HG03135 (cell line): ENCODE measurements around the gene LCN15.

Experiments
- ATAC-seq: cut with Tn5 transposase; IDR thresholded peaks from one replicate; pipeline ENCODE4 v1.9.1; 2021; ENCODE audit warnings: mild to moderate bottlenecking, moderate library complexity; ENCODE audit not compliant: unreplicated experiment

The LCN15 gene

DNA sequence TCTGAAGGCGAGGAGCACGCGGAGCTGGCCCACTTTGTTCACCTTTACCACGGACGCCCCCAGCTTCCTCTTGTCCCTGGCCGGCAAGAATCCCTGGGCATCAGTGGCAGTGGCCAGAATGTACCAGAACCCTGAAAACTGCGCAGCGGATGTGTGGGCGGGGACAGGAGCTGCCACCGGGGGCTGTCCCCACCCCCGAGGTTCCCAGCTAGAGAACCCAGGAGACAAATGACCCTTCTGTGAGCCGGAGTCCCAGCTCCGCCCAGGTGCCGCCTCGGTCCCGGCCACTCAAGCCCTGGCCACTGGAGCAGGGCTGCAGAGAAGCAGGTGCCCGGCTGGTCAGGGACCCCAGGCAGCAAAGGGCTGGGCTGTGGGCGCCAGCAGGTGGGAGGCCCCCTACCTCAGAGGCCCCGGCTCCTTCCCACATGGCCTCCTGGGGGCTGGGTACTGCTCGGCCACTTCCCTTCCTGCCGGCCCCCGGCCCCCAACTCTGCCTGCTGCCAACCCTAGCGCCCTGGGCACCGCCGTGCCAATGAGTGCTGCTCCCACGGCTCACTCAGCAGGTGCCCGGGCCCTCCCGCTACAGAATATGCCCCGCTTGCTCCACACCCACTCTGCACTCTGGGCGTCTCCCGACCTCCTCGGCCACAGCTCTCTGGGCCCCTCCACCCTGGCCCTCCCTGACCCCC lies 22.3 kb downstream of the LCN15 start:
- no peak for ATAC-seq

DNA sequence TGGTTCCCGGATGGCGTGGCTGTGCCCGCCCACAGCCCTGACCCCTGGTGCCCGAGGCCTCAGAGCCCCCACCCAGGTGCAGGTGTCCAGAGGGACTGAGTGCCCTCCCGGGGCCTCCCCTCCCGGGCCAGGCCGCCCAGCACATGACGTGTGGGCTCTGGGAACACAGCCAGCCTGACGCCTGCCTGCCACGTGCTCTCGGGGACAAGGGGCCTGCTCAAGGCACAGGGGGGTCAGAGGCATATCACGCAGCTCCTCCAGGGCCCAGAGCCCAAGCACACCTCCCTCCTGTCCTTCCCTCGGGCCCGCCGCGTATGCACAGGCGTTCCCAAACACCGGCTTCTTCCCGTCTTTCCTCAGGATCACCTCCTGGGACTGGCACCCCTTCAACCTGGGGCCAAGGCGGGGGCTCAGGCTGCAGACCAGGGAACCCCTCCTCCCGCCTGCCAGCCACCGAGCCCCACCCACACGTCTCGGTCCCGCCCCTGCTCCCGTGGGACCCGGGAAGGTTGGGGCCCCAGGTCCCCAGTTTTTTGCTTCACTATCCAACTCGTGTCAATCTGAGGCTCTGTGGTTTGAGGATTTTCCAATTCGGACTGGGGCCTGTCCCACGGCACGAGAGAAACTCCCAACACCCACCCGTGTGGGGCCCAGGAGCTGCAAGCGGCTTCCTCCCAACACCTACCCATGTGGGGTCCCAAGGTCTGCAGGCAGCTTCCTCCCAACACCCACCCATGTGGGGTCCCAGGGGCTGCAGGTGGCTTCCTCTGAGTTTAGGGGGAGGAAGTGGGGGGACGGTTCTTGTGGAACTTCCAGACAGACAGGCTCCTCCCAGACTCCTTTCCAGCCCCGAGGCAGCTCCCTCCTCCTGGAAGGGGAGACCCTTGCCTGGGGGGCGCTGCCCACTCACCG lies 23.1 kb downstream of the LCN15 start:
- no peak for ATAC-seq

DNA sequence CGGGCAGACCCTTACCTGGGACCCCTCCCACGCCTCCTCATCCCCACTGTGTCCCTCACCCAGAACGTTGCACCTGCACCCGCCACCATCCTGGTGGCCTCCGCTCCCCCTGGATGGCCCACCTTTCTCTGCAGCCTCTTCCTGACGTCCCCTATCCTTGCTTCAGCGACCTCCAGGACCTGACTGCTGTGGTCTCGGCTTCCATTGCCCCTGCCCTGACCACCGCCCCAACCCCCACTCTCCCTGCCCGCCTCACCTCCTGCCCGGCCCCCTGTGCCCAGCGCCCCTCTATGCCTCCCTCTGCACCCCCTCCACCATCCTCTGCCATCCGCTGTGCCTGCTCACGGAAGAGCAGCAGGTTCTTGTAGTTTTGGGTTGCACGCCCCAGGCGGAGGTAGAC lies 23.8 kb downstream of the LCN15 start:
- ATAC-seq = no peak

- no peak for ATAC-seq
Observed at GRCh38 chr9:136740069-136740468, 24.2 kb downstream of the LCN15 start.

- no peak for ATAC-seq
Observed at GRCh38 chr9:136739509-136739908, 24.8 kb downstream of the LCN15 start.

DNA sequence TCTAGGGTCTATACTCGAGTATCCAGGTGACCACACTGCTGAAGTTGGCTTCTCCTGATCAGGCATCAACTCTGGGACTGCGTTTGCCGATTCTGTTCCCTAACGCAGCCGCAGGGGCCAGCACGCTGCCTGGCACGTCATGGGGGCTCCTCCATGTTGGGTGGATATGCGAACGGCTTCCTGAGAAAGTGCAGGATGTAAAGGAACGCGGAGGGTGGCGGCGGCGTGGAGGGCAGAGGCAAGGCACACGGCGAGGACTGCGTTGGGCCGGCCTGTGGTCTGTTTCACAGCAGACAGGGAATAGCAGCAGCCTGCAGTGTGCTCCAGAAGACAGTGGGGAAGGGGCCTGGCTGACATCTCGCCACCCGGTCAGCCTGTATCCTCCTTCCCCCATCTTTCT lies 25.4 kb downstream of the LCN15 start:
- no peak for ATAC-seq

DNA sequence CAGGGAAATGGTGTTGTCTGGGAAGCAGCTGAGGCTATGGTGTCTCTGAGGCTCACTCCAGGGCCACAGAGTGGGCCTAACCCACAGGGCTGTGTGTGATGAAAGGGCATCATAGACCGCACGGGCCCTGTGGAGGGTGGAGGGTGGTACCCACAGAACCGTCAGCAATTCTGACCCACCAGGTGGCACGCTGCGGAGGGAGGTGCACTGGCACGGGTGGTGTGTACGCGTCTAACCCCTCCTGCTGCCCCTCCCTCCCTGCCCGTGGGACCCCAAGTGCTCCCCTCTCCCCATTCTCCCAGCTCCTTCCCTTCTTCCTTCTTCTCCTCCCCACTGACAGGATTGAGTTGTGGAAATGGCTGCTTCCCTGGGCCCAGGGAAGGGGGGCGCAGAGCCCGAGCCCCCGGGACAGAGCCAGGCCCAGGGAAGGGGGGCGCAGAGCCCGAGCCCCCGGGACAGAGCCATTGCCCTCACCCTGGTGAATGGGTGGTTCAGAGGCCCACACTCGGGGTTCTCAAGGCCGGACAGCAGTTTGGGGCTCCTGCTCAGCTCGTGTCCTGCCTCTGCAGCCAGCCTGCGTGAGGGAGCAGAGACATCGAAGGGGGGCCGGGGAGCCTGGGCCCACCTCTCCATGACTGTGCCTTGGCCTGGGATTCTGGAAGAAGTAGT lies 28.4 kb downstream of the LCN15 start:
- ATAC-seq = no peak

DNA sequence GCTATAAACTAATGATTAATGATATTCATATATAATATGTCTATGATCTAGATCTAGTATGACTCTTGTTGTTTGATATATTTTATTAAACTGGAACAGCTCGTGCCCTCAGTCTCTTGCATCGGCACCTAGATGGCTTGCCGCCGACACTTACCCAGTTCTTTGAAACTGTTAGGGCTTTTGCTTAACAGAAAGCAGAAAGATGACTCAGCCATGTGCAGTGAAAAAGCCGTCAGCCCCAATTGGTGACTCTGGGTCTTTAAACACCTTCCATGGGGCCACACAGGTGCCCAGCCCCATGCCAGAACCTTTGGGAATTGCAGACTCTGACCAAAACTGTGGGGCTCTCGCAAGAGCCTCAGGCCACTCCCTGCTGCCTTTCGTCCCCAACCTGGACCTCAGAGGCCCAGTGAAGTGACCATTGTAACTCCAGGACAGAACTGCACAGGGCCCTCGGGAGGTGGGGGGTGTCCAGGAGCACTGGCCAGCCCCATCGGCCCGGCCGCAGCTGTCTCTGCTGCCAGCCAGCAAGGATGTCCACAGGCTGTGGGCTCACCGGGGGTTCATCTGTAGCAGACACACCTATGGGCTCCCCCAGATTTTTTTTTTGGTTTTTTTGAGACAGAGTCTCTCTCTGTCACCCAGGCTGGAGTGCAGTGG lies 29.4 kb downstream of the LCN15 start:
- no peak for ATAC-seq

DNA sequence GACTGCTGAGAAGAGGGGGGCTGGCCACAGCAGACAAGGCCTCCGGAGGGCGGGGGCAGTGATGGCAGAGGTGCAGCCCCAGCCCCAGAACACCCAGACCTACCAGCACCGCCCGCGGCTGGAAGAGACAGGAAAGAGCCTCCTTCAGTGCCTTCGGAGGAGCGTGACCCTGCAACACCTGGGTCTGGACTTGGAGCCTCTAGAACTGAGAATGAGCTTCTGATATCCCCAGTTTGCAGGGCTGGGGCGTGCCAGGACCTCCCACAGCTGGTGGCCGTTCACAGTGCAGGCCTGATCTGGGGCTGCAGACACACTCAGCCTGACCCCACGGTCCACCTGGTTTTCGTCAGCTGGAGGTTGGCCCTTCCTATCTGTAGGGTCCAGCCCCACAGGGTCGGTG lies 30.7 kb downstream of the LCN15 start:
- no peak for ATAC-seq

DNA sequence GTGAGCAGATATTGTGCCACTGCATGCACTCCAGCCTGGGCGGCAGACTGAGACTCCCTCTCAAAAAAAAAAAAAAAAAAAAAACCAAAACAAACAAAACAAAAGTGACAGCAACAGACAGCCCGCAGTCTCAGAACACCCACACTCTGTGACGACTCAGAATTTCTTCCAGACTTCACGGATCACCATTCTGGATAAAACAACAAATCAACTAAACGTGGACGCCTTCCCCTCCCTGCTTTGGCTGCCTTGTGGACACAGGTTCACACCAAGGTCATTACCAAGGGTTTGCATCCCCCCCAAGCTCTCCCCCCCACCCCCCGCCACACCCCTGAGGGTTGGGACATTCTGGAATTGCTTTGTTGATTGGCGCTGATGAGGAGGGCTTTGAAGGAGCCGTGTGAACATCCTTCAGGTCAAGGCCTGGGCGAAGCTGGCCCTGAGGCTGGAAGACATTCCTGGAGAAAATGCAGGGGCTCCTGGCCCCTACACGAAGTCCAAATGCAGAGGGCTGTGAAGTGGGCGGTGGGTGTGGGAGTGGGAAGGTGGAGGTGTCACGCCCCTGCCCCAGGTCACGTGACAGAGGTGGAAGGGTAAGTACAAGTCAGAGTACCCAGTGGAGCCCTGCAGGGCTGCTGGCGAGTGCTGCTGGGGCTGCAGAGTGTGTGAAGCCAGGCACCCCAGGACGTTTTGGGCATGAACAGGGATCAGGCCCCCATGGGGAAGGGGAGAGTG lies 31.7 kb downstream of the LCN15 start:
- no peak for ATAC-seq

DNA sequence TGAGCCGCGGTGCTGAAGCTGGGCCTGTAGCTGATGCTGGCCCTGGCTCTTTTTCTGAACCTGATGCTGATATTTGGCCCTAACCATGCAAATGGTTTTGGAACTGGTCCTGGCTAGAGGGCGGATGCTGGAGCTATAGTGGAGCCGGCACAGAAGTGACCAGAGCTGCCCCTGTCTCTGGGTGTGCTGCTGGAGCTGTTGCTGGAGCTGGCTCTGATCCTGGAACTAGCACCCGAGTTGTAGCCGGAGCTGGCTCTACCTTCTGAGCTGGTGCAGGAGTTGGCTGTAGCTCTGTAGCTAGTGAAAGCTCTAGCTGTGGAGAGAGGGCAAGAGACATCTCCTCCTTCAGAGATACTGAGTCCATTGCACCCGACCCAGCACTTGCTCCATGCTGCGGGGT lies 34.4 kb downstream of the LCN15 start:
- no peak for ATAC-seq

- ATAC-seq = no peak
Observed at GRCh38 chr9:136729144-136729543, 35.2 kb downstream of the LCN15 start.

GRCh38 chr9:136728548-136729123 lies 35.7 kb downstream of the LCN15 start:
- peak; percentile 10 for ATAC-seq

DNA sequence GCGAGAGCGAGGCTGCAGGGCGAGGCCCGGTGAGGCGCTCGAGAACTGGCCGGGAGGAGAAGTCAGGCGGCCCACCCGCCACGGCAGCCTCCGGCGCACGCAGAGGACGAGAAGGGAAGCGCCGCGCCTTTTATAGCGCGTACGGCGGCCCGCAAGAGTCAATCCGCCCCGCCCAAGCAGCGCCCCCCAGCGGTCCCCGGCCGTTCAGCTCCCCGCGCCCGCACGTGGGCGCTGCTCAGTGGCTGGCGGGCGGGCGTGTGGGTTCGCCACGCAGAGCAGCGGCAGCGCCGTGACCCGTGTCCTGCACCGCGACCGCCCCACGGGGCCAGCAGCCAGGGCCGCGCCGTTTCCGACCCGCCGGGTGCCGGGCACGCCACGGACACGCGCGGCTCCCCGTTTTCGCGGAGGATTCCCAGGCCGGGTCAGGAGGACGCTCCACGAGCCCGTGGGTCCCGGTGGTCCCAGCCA lies 36.2 kb downstream of the LCN15 start:
- peak; percentile 73 for ATAC-seq

- no peak for ATAC-seq
Observed at GRCh38 chr9:136726631-136727191, 37.6 kb downstream of the LCN15 start.

DNA sequence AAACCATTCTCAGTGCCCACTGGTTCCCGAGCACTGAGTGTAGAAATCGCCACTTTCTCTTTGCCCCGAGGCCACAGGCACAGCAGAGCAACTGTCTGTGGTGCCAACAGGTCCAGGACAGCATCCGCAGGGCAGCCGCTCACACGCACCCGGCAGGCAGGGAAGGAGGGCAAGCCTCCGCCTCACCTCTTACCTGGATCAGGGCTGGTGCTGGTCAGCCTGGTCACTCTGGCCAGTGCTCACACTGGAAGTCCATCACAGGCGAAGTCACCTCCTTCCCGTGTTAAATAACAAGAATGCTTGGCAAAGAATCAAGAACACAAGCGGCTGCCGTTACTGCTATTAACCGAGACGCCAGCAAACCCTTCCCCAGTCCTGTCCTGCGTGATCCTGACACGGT lies 38.2 kb downstream of the LCN15 start:
- no peak for ATAC-seq

GRCh38 chr9:136725612-136726011 lies 38.7 kb downstream of the LCN15 start:
- ATAC-seq = no peak

- no peak for ATAC-seq
Observed at GRCh38 chr9:136724772-136725171, 39.5 kb downstream of the LCN15 start.

- ATAC-seq = no peak
Observed at GRCh38 chr9:136723989-136724388, 40.3 kb downstream of the LCN15 start.
